Dedifferentiated amniotic fluid mesenchymal stem cell (primary cell): ENCODE results near the gene CHCHD3.
A peak's percentile ranks its signal among the peaks of the same experiment; 100 is the strongest.

Experiments
- DNase-seq: peaks from one replicate; pipeline ENCODE4 v3.0.0-alpha.2; 2016; ENCODE audit errors: extremely low spot score

The CHCHD3 gene

GRCh38 chr7:132817949-132818348 is 263.9 kb downstream of the CHCHD3 start:
- no peak for DNase-seq

GRCh38 chr7:132815696-132816311 is 266.1 kb downstream of the CHCHD3 start:
- no peak for DNase-seq

- no peak for DNase-seq
These were observed 266.8 kb downstream of the CHCHD3 start for GRCh38 chr7:132815130-132815529.

GRCh38 chr7:132810561-132810960 is 271.3 kb downstream of the CHCHD3 start:
- DNase-seq: no peak

GRCh38 chr7:132806834-132807233 is 275.1 kb downstream of the CHCHD3 start:
- DNase-seq: no peak

- DNase-seq: no peak
These were observed 276.1 kb downstream of the CHCHD3 start for GRCh38 chr7:132805766-132806165.

- no peak for DNase-seq
These were observed 276.9 kb downstream of the CHCHD3 start for GRCh38 chr7:132804849-132805485.

GRCh38 chr7:132800522-132800921 is 281.4 kb downstream of the CHCHD3 start:
- DNase-seq: no peak

GRCh38 chr7:132799081-132799413 is 282.8 kb downstream of the CHCHD3 start:
- no peak for DNase-seq

GRCh38 chr7:132797152-132797551 is 284.7 kb downstream of the CHCHD3 start:
- no peak for DNase-seq

- no peak for DNase-seq
These were observed 288.4 kb downstream of the CHCHD3 start for GRCh38 chr7:132793474-132793873.

GRCh38 chr7:132791036-132791435 is 290.9 kb downstream of the CHCHD3 start:
- no peak for DNase-seq

GRCh38 chr7:132790104-132790503 is 291.8 kb downstream of the CHCHD3 start:
- no peak for DNase-seq

GRCh38 chr7:132789281-132789680 is 292.6 kb downstream of the CHCHD3 start:
- no peak for DNase-seq

GRCh38 chr7:132785870-132786269 is 296.0 kb downstream of the CHCHD3 start:
- no peak for DNase-seq

- no peak for DNase-seq
These were observed 297.5 kb downstream of the CHCHD3 start for GRCh38 chr7:132784406-132784805.

- DNase-seq: peak; percentile 23
These were observed 298.1 kb downstream of the CHCHD3 start for GRCh38 chr7:132783824-132784223.

- DNase-seq: no peak
These were observed 298.9 kb downstream of the CHCHD3 start for GRCh38 chr7:132782777-132783640.

- DNase-seq: no peak
These were observed 301.1 kb downstream of the CHCHD3 start for GRCh38 chr7:132780822-132781221.

GRCh38 chr7:132779164-132779563 is 302.7 kb downstream of the CHCHD3 start:
- no peak for DNase-seq

- DNase-seq: no peak
These were observed 303.1 kb downstream of the CHCHD3 start for GRCh38 chr7:132778761-132779160.

GRCh38 chr7:132777956-132778355 is 303.9 kb downstream of the CHCHD3 start:
- DNase-seq: no peak

GRCh38 chr7:132777414-132777813 is 304.5 kb downstream of the CHCHD3 start:
- no peak for DNase-seq
